ENCODE results near the gene COX20. TPM values are rescaled to one million over a fixed set of nuclear protein-coding genes. Genes with fewer than 3 reads are reported as not detected.

Gene COX20
- total RNA-seq, 1 experiment from 2014 or later = 33.1 TPM

DNA sequence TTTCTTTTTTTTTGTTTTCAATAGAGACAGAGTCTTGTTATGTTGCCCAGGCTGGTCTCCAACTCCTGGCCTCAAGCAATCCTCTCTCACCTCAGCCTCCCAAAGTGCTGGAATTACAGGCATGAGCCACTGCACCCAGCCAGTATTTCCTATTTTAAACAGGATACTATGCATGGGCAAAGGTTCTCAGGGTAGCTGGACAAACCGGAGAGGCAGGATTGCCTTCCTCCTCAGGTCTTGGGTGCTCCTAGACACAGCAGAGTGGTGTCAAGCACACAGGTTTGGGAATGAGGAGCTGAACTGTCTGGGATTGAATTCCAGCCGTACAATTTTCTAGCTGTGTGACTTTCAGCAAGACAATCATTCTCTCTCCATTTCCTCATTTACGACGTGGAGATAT is 51.8 kb downstream of the COX20 start:
- Mint-ChIP-seq H3K36me3 (0 out of 2 replicates have a peak, but pooled peaks cover 3% of the 10 kb centered on the region), H3K27me3 (ENCODE audit: low read depth) (no peaks in the 10 kb centered on the region), H3K27ac (no peak overlapping the region), H3K4me1 (no peaks in the 10 kb centered on the region), H3K4me3 (no peak overlapping the region), H3K9me3 (peaks cover 6% of the 10 kb centered on the region)
- ATAC-seq (no peak), DNase-seq (ENCODE audit: low spot score) (no peak)
- POLR2A ChIA-PET = no interaction called here
- TF ChIP-seq RORB (CRISPR knock-in tag; IDR thresholded peaks at IDR 0.05) = no peak
- TF ChIP-seq CREM (CRISPR knock-in tag; IDR thresholded peaks at IDR 0.05) = no peak
- TF ChIP-seq OVOL2 (CRISPR knock-in tag; IDR thresholded peaks at IDR 0.05; ENCODE audit: borderline replicate concordance) = no peak
- no peak for TF ChIP-seq ZNF263 (CRISPR knock-in tag; IDR thresholded peaks at IDR 0.05; ENCODE audit: low read depth)
- CTCF ChIA-PET = no interaction called here

DNA sequence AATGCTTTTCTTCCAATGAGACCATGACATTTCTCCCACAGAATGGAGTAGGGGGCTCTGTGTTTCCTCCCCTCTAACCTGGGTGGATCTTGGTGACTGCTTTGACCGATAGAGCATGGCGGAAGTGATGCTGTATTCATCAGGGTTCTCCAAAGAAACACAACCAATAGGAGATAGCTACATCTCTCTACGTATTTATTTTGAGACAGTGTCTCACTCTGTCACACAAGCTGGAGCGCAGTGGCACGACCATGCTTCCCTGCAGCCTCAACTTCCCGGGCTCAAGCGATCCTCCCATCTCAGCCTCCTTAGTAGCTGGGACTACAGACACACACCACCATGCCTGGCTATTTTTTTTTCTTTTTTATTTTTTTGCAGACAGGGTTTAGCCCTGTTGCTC is 58.4 kb downstream of the COX20 start:
- Mint-ChIP-seq H3K36me3 (no peaks in the 10 kb centered on the region), H3K4me3 (no peak overlapping the region), H3K9me3 (peaks cover 5% of the 10 kb centered on the region), H3K4me1 (peaks cover 7% of the 10 kb centered on the region), H3K27ac (no peak overlapping the region), H3K27me3 (ENCODE audit: low read depth) (no peaks in the 10 kb centered on the region)
- ATAC-seq (no peak), DNase-seq (ENCODE audit: low spot score) (no peak)
- no peak for TF ChIP-seq TP53 (CRISPR knock-in tag; IDR thresholded peaks at IDR 0.05)
- no peak for TF ChIP-seq RORB (CRISPR knock-in tag; IDR thresholded peaks at IDR 0.05)
- TF ChIP-seq, protein P1, sequence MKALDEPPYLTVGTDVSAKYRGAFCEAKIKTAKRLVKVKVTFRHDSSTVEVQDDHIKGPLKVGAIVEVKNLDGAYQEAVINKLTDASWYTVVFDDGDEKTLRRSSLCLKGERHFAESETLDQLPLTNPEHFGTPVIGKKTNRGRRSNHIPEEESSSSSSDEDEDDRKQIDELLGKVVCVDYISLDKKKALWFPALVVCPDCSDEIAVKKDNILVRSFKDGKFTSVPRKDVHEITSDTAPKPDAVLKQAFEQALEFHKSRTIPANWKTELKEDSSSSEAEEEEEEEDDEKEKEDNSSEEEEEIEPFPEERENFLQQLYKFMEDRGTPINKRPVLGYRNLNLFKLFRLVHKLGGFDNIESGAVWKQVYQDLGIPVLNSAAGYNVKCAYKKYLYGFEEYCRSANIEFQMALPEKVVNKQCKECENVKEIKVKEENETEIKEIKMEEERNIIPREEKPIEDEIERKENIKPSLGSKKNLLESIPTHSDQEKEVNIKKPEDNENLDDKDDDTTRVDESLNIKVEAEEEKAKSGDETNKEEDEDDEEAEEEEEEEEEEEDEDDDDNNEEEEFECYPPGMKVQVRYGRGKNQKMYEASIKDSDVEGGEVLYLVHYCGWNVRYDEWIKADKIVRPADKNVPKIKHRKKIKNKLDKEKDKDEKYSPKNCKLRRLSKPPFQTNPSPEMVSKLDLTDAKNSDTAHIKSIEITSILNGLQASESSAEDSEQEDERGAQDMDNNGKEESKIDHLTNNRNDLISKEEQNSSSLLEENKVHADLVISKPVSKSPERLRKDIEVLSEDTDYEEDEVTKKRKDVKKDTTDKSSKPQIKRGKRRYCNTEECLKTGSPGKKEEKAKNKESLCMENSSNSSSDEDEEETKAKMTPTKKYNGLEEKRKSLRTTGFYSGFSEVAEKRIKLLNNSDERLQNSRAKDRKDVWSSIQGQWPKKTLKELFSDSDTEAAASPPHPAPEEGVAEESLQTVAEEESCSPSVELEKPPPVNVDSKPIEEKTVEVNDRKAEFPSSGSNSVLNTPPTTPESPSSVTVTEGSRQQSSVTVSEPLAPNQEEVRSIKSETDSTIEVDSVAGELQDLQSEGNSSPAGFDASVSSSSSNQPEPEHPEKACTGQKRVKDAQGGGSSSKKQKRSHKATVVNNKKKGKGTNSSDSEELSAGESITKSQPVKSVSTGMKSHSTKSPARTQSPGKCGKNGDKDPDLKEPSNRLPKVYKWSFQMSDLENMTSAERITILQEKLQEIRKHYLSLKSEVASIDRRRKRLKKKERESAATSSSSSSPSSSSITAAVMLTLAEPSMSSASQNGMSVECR (CRISPR knock-in tag; IDR thresholded peaks at IDR 0.05; ENCODE audit: borderline replicate concordance) = no peak
- TF ChIP-seq GTF2I (CRISPR knock-in tag; conservative IDR thresholded peaks at IDR 0.05) = no peak
- no peak for TF ChIP-seq FOXJ3 (CRISPR knock-in tag; IDR thresholded peaks at IDR 0.05; ENCODE audit: borderline replicate concordance)
- no peak for TF ChIP-seq SOX15 (CRISPR knock-in tag; IDR thresholded peaks at IDR 0.05)
- TF ChIP-seq ZNF219 (CRISPR knock-in tag; IDR thresholded peaks at IDR 0.05; ENCODE audit: borderline replicate concordance) = no peak
- no peak for TF ChIP-seq ESRRA (CRISPR knock-in tag; IDR thresholded peaks at IDR 0.05; ENCODE audit: borderline replicate concordance)
- ChIA-PET CTCF (no interaction called here), POLR2A (no interaction called here)

Other genes with a start within 250 kb of the COX20 start
- 76.1 to 108 TPM (median 76.4 TPM) in 3 replicates for gene DESI2, start 182.5 kb upstream of the COX20 start, total RNA-seq (2021)
- gene HNRNPU, start 28.9 kb downstream of the COX20 start, total RNA-seq (2021) = 477 to 536 TPM (median 477 TPM) in 3 replicates